ENCODE measurements around the gene ZNF157. TPM values are rescaled to one million over a fixed set of nuclear protein-coding genes. Genes with fewer than 3 reads are reported as not detected.
A peak's percentile ranks its signal among the peaks of the same experiment; 100 is the strongest.
"Not testable (repeated sequence)": the region's sequence is repeated elsewhere in the genome, so short reads cannot be mapped to it uniquely, and the experiment has no call there.

Gene ZNF157
- 0.53 TPM for total RNA-seq
- polyA plus RNA-seq: 0.10 TPM

GRCh38 chrX:47370278-47370677, at the start of gene ZNF157:
Gene ZNF157, plus strand, starts transcription at chrX:47370578. Its CDS starts 91 bp downstream, at chrX:47370669.
- Histone ChIP-seq H3K4me3 (ENCODE audit: low read depth, low read length) (no peak within 1 kb of the TSS), H3K4me1 (ENCODE audit: insufficient read depth) (no peaks in the 10 kb centered on the region), H3K27ac (ENCODE audit: low read depth) (no peak within 1 kb of the TSS), H3K36me3 (ENCODE audit: insufficient read depth) (no peaks in the 10 kb centered on the region)
- 96% methylated on average over 3 of the region's 3 CpGs for WGBS
- no peak for DNase-seq (ENCODE audit: extremely low spot score)

- 27% methylated on average over 19 of the region's 19 CpGs for WGBS
- no peak overlapping the region for H3K27ac ChIP-seq (ENCODE audit: low read depth)
- H3K4me3 ChIP-seq (ENCODE audit: low read depth, low read length): no peak overlapping the region
- DNase-seq (ENCODE audit: extremely low spot score): peak; percentile 21
- H3K36me3 ChIP-seq (ENCODE audit: insufficient read depth): no peaks in the 10 kb centered on the region
- no peaks in the 10 kb centered on the region for H3K4me1 ChIP-seq (ENCODE audit: insufficient read depth)
Measured at GRCh38 chrX:47321386-47321785, 49.0 kb upstream of the ZNF157 start.

GRCh38 chrX:47321823-47322371, 48.5 kb upstream of the ZNF157 start:
- Histone ChIP-seq H3K36me3 (ENCODE audit: insufficient read depth) (no peaks in the 10 kb centered on the region), H3K27ac (ENCODE audit: low read depth) (no peak overlapping the region), H3K4me1 (ENCODE audit: insufficient read depth) (no peaks in the 10 kb centered on the region), H3K4me3 (ENCODE audit: low read depth, low read length) (no peak overlapping the region)
- 86% methylated on average over 20 of the region's 20 CpGs for WGBS
- no peak for DNase-seq (ENCODE audit: extremely low spot score)

GRCh38 chrX:47327902-47328301, 42.5 kb upstream of the ZNF157 start:
- DNase-seq (ENCODE audit: extremely low spot score): no peak
- 85% methylated on average over 6 of the region's 6 CpGs for WGBS
- H3K36me3 ChIP-seq (ENCODE audit: insufficient read depth): no peaks in the 10 kb centered on the region

GRCh38 chrX:47332729-47333128, 37.6 kb upstream of the ZNF157 start:
- not testable (repeated sequence) for H3K4me3 ChIP-seq (ENCODE audit: low read depth, low read length); H3K27ac ChIP-seq (ENCODE audit: low read depth); DNase-seq (ENCODE audit: extremely low spot score); H3K4me1 ChIP-seq (ENCODE audit: insufficient read depth); H3K36me3 ChIP-seq (ENCODE audit: insufficient read depth)
- 86% methylated on average over 5 of the region's 5 CpGs for WGBS

More at GRCh38 chrX:47327902-47328301, 42.5 kb upstream of the ZNF157 start:
- H3K4me1 ChIP-seq (ENCODE audit: insufficient read depth): no peaks in the 10 kb centered on the region
- no peak overlapping the region for H3K27ac ChIP-seq (ENCODE audit: low read depth)
- no peak overlapping the region for H3K4me3 ChIP-seq (ENCODE audit: low read depth, low read length)

- no peak for DNase-seq (ENCODE audit: extremely low spot score)
- Histone ChIP-seq H3K27ac (ENCODE audit: low read depth) (no peak overlapping the region), H3K36me3 (ENCODE audit: insufficient read depth) (no peaks in the 10 kb centered on the region), H3K4me1 (ENCODE audit: insufficient read depth) (no peaks in the 10 kb centered on the region), H3K4me3 (ENCODE audit: low read depth, low read length) (no peak overlapping the region)
- 66% methylated on average over 4 of the region's 4 CpGs for WGBS
Measured at GRCh38 chrX:47351706-47352105, 18.7 kb upstream of the ZNF157 start.

- WGBS: 41% methylated on average over 5 of the region's 5 CpGs
- H3K4me1 ChIP-seq (ENCODE audit: insufficient read depth): no peaks in the 10 kb centered on the region
Measured at GRCh38 chrX:47358387-47359065, 11.9 kb upstream of the ZNF157 start.

GRCh38 chrX:47360423-47361179, 9.8 kb upstream of the ZNF157 start:
- H3K4me1 ChIP-seq (ENCODE audit: insufficient read depth): no peaks in the 10 kb centered on the region
- no peak for DNase-seq (ENCODE audit: extremely low spot score)
- no peak overlapping the region for H3K4me3 ChIP-seq (ENCODE audit: low read depth, low read length)
- H3K27ac ChIP-seq (ENCODE audit: low read depth): no peak overlapping the region
- WGBS: 78% methylated on average over 7 of the region's 7 CpGs
- H3K36me3 ChIP-seq (ENCODE audit: insufficient read depth): no peaks in the 10 kb centered on the region

More at GRCh38 chrX:47358387-47359065, 11.9 kb upstream of the ZNF157 start:
- no peak overlapping the region for H3K4me3 ChIP-seq (ENCODE audit: low read depth, low read length)
- no peak for DNase-seq (ENCODE audit: extremely low spot score)
- H3K36me3 ChIP-seq (ENCODE audit: insufficient read depth): no peaks in the 10 kb centered on the region
- no peak overlapping the region for H3K27ac ChIP-seq (ENCODE audit: low read depth)

GRCh38 chrX:47361538-47362511, 8.6 kb upstream of the ZNF157 start:
- no peaks in the 10 kb centered on the region for H3K4me1 ChIP-seq (ENCODE audit: insufficient read depth)
- no peaks in the 10 kb centered on the region for H3K36me3 ChIP-seq (ENCODE audit: insufficient read depth)
- no peak overlapping the region for H3K27ac ChIP-seq (ENCODE audit: low read depth)
- DNase-seq (ENCODE audit: extremely low spot score): peak; percentile 81
- peak overlapping the region; percentile 16 for H3K4me3 ChIP-seq (ENCODE audit: low read depth, low read length)
- WGBS: 2% methylated on average over 13 of the region's 13 CpGs

GRCh38 chrX:47366041-47366722, 4.2 kb upstream of the ZNF157 start:
- 5% methylated on average over 32 of the region's 32 CpGs for WGBS
- Histone ChIP-seq H3K36me3 (ENCODE audit: insufficient read depth) (no peaks in the 10 kb centered on the region), H3K4me3 (ENCODE audit: low read depth, low read length) (peak overlapping the region; percentile 35), H3K4me1 (ENCODE audit: insufficient read depth) (no peaks in the 10 kb centered on the region), H3K27ac (ENCODE audit: low read depth) (no peak overlapping the region)
- DNase-seq (ENCODE audit: extremely low spot score): peak; percentile 57

- H3K27ac ChIP-seq (ENCODE audit: low read depth): no peak overlapping the region
- WGBS: 53% methylated on average over 5 of the region's 5 CpGs
- DNase-seq (ENCODE audit: extremely low spot score): no peak
- H3K4me3 ChIP-seq (ENCODE audit: low read depth, low read length): no peak overlapping the region
- H3K4me1 ChIP-seq (ENCODE audit: insufficient read depth): no peaks in the 10 kb centered on the region
- H3K36me3 ChIP-seq (ENCODE audit: insufficient read depth): no peaks in the 10 kb centered on the region
Measured at GRCh38 chrX:47373198-47373597, 2.8 kb downstream of the ZNF157 start.

- Histone ChIP-seq H3K4me3 (ENCODE audit: low read depth, low read length) (no peak overlapping the region), H3K36me3 (ENCODE audit: insufficient read depth) (no peaks in the 10 kb centered on the region), H3K4me1 (ENCODE audit: insufficient read depth) (no peaks in the 10 kb centered on the region), H3K27ac (ENCODE audit: low read depth) (no peak overlapping the region)
- 68% methylated on average over 10 of the region's 10 CpGs for WGBS
- DNase-seq (ENCODE audit: extremely low spot score): no peak
Measured at GRCh38 chrX:47380268-47380667, 9.9 kb downstream of the ZNF157 start.

- not testable (repeated sequence) for DNase-seq (ENCODE audit: extremely low spot score); H3K27ac ChIP-seq (ENCODE audit: low read depth); H3K4me3 ChIP-seq (ENCODE audit: low read depth, low read length); H3K36me3 ChIP-seq (ENCODE audit: insufficient read depth); H3K4me1 ChIP-seq (ENCODE audit: insufficient read depth)
Measured at GRCh38 chrX:47380837-47381236, 10.5 kb downstream of the ZNF157 start.
